Lung (tissue), 15 donors: Measurements from ENCODE around the gene SSX2B. TPM values are rescaled to one million over a fixed set of nuclear protein-coding genes. Genes with fewer than 3 reads are reported as not detected.
"Not testable (repeated sequence)": the region's sequence is repeated elsewhere in the genome, so short reads cannot be mapped to it uniquely, and the experiment has no call there.

Experiments used
- ATAC-seq: fragments of 200-7000 bp; cut with Tn5 transposase; one replicate; pipeline ENCODE4 v1.9.1; 2020; ENCODE audit warnings: moderate number of reproducible peaks; ENCODE audit not compliant: insufficient read depth, low FRiP score
- DNase-seq, 3 donors: peaks; one replicate each; pipeline ENCODE4 v3.0.0-alpha.2; 2013 to 2017
- H3K27ac ChIP-seq, 2 donors: one replicate each; pipeline ENCODE4 v1.5.1; 2013; ENCODE audit warnings: mild to moderate bottlenecking in 2 of 2, moderate library complexity in 2 of 2, control low read depth in 1 of 2, inconsistent platforms in 1 of 2, low read depth in 1 of 2, low read length in 1 of 2
- H3K27me3 ChIP-seq, 3 donors: one replicate each; pipeline ENCODE4 v1.5.1; 2013; ENCODE audit warnings: low read length in 2 of 3; ENCODE audit not compliant: control insufficient read depth in 3 of 3, insufficient read depth in 3 of 3
- H3K36me3 ChIP-seq, 4 donors: one replicate each; pipeline ENCODE4 v1.5.1; 2013; ENCODE audit warnings: low read length in 4 of 4, mild to moderate bottlenecking in 1 of 4, moderate library complexity in 1 of 4; ENCODE audit not compliant: control insufficient read depth in 4 of 4, insufficient read depth in 4 of 4
- H3K4me1 ChIP-seq, 5 donors: one replicate each; pipeline ENCODE4 v1.5.1; 2013; ENCODE audit warnings: low read length in 5 of 5, mild to moderate bottlenecking in 2 of 5, moderate library complexity in 1 of 5; ENCODE audit not compliant: control insufficient read depth in 5 of 5, insufficient read depth in 5 of 5
- H3K4me3 ChIP-seq: one replicate; pipeline ENCODE4 v1.5.1; 2013; ENCODE audit warnings: mild to moderate bottlenecking, control low read depth, moderate library complexity
- H3K9ac ChIP-seq, 2 donors: one replicate each; pipeline ENCODE4 v1.5.1; 2013; ENCODE audit warnings: low read length in 2 of 2, control low read depth in 1 of 2; ENCODE audit not compliant: insufficient read depth in 1 of 2
- H3K9me3 ChIP-seq, 4 donors: one replicate each; pipeline ENCODE4 v1.5.1; 2013; ENCODE audit warnings: low read length in 3 of 4, mild to moderate bottlenecking in 1 of 4, moderate library complexity in 1 of 4; ENCODE audit not compliant: control insufficient read depth in 4 of 4, insufficient read depth in 3 of 4
- WGBS, 2 donors: extraction: QIAGEN DNeasy Blood & Tissue Kit; methylation state at CpG; one replicate each; pipeline ENCODE4 v1.1.7; 2013; 5-methylcytosine and 5-hydroxymethylcytosine counted together
- long read RNA-seq, 5 donors: transcript quantifications; one replicate each; lab custom pipeline, GENCODE V29; 2026
- polyA plus RNA-seq, 2 donors: library from polyadenylated mRNA; stranded (reverse); fragments of 200-250 nt; gene quantifications; one replicate each; pipeline ENCODE4 v1.2.1, GENCODE V29; 2013
- small RNA-seq: library from RNA; depleted of rRNA; stranded (forward); fragments of <200 nt; gene quantifications from one replicate; pipeline ENCODE3, GENCODE V24; 2014; ENCODE audit warnings: low replicate concordance
- total RNA-seq, 2 donors: library from RNA; depleted of rRNA in 1 of 2; stranded (reverse); fragments of >200 nt in 1 of 2; gene quantifications; one replicate each; pipeline ENCODE4 v1.2.1, GENCODE V29; 2014 to 2021
- donor health status: Bipolar disorder and iron deficiency.
- donor health status: healthy.
- donor health status: DM: yes; HTN: yes; CAD: no.

The SSX2B gene
- total RNA-seq = not detected
- not detected for polyA plus RNA-seq
- long read RNA-seq, donor 1 = 0 reads
- long read RNA-seq, donor 2 = 0 reads
- long read RNA-seq, donor 3 = 0 reads
- long read RNA-seq, donor 4 = 0 reads
- long read RNA-seq, donor 5 = 0 reads

DNA sequence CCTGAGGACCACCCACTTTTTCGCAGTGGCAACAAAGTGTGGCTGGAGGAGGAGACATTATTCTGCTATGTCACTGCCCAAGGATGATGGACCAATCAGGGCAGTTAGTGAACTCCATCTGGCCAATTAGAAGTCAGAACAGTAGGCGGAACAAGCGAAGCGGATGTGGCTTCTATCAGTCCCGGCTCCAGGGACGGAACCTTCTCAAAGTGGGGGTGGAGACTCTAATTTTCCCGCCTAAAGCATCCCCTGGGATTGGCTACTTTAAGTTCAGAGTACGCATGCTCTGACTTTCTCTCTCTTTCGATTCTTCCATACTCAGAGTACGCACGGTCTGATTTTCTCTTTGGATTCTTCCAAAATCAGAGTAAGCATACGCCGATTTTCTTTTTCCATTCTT, at the start of gene SSX2B:
Gene SSX2B, plus strand, starts transcription at position 301 of the 400 bp plus-strand sequence. CDS start 1,429 bp downstream, outside the sequence.
- not testable (repeated sequence) for DNase-seq
- WGBS, 2 donors = no CpG with 5 or more reads among the region's 13 CpGs

GRCh38 chrX:52707078-52707477, 44.0 kb upstream of the SSX2B start, which contains the start of gene SSX2:
Gene SSX2, minus strand, starts transcription at chrX:52707178. Its CDS starts 1,429 bp downstream, at chrX:52705749.
- not testable (repeated sequence) for H3K36me3 ChIP-seq, H3K27ac ChIP-seq, H3K27me3 ChIP-seq, H3K9me3 ChIP-seq, H3K4me1 ChIP-seq, DNase-seq, H3K9ac ChIP-seq, H3K4me3 ChIP-seq, ATAC-seq
- WGBS, 2 donors = no CpG with 5 or more reads among the region's 13 CpGs

More for the DNA sequence above, at the start of gene SSX2B:
- not testable (repeated sequence) for H3K4me3 ChIP-seq, H3K9ac ChIP-seq, ATAC-seq, H3K27me3 ChIP-seq, H3K27ac ChIP-seq, H3K9me3 ChIP-seq, H3K36me3 ChIP-seq, H3K4me1 ChIP-seq

- H3K4me3 ChIP-seq, H3K4me1 ChIP-seq, ATAC-seq, H3K27me3 ChIP-seq, H3K36me3 ChIP-seq, DNase-seq, H3K9me3 ChIP-seq, H3K27ac ChIP-seq, H3K9ac ChIP-seq: not testable (repeated sequence)
- WGBS, 2 donors = 82% methylated on average over 2 of the region's 5 CpGs; no CpG with 5 or more reads in 1 of the 2 donors
These were observed 14.9 kb downstream of the SSX2B start for GRCh38 chrX:52765983-52766382.

- H3K27ac ChIP-seq, H3K9me3 ChIP-seq, ATAC-seq, H3K4me1 ChIP-seq, H3K36me3 ChIP-seq, H3K4me3 ChIP-seq, H3K27me3 ChIP-seq, DNase-seq, H3K9ac ChIP-seq: not testable (repeated sequence)
- WGBS, 2 donors = 81 to 98% methylated on average over 7 to 9 of the region's 11 CpGs
These were observed 22.5 kb downstream of the SSX2B start for GRCh38 chrX:52773504-52773903.

DNA sequence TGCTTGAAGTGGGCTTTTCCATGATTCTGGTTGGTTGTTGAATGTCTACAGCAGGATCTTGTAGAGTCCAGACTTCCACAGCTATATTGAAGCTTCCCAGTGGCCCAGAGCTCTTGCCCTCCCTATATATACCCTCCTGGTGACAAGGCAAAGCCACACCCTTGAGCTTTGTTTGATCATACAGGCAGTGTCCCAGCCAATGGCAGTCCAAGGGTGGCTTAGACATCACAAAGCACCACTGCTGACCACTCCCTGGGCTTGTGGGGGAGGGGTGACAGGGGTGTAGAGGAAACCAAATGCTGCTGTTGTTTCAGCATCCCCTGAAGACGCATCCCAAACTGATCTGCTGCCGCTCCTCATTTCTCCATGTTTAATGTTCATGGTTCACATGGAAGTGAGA, 46.3 kb downstream of the SSX2B start, which contains the start of gene SPANXN5:
Gene SPANXN5, minus strand, starts transcription at position 101 of the 400 bp plus-strand sequence. Its CDS starts 79 bp downstream, at position 22.
- not testable (repeated sequence) for H3K27ac ChIP-seq, H3K4me1 ChIP-seq, DNase-seq, H3K9me3 ChIP-seq, H3K9ac ChIP-seq, H3K4me3 ChIP-seq, ATAC-seq, H3K36me3 ChIP-seq
- WGBS, 2 donors = 81 to 100% methylated on average over 2 of the region's 2 CpGs
- H3K27me3 ChIP-seq = peaks cover 0 to 10% (median 8%) of the 10 kb centered on the region in 3 donors

GRCh38 chrX:52804876-52805275, 53.8 kb downstream of the SSX2B start:
- not testable (repeated sequence) for H3K4me3 ChIP-seq, H3K36me3 ChIP-seq, ATAC-seq, H3K9ac ChIP-seq, H3K27ac ChIP-seq, DNase-seq, H3K9me3 ChIP-seq, H3K4me1 ChIP-seq
- 74 to 79% methylated on average over 2 of the region's 2 CpGs for WGBS, 2 donors
- H3K27me3 ChIP-seq = peaks cover 0 to 11% (median 3%) of the 10 kb centered on the region in 3 donors

Small RNA genes within 50 kb of the gene (small RNA-seq; reads per million reads assigned to genes)
- gene AC244505.3 (not detected), gene AC244505.5 (not detected), gene AC244505.6 (not detected), gene AC244505.7 (not detected)

Other genes starting within 250 kb of the SSX2B start
- gene XAGE1B, start 234.2 kb upstream of the SSX2B start, total RNA-seq = 1 to 10 TPM in 1 of 2 donors, under 1 TPM in 1; 0.58 to 1.5 TPM
- 1 to 10 TPM; 4.3 to 9.0 TPM for gene XAGE1B, start 234.2 kb upstream of the SSX2B start, polyA plus RNA-seq
- not detected for gene SSX7, start 96.4 kb upstream of the SSX2B start, total RNA-seq
- not detected for gene SSX7, start 96.4 kb upstream of the SSX2B start, polyA plus RNA-seq
- gene SSX2, start 44.1 kb upstream of the SSX2B start, total RNA-seq = not detected
- not detected for gene SSX2, start 44.1 kb upstream of the SSX2B start, polyA plus RNA-seq
- gene SPANXN5, start 46.2 kb downstream of the SSX2B start, total RNA-seq = not detected
- not detected for gene SPANXN5, start 46.2 kb downstream of the SSX2B start, polyA plus RNA-seq
- not detected for gene XAGE5, start 60.0 kb downstream of the SSX2B start, total RNA-seq
- not detected for gene XAGE5, start 60.0 kb downstream of the SSX2B start, polyA plus RNA-seq
- gene XAGE3, start 116.8 kb downstream of the SSX2B start, total RNA-seq = not detected
- gene XAGE3, start 116.8 kb downstream of the SSX2B start, polyA plus RNA-seq = under 1 TPM in 1 of 2 donors, not detected in 1; 0.14 TPM
- 10 to 100 TPM; 19.8 to 21.2 TPM for gene FAM156B, start 146.1 kb downstream of the SSX2B start, total RNA-seq
- 10 to 100 TPM; 17.3 to 34.2 TPM for gene FAM156B, start 146.1 kb downstream of the SSX2B start, polyA plus RNA-seq
- gene FAM156A, start 207.3 kb downstream of the SSX2B start, total RNA-seq = 10 to 100 TPM; 18.9 to 21.4 TPM
- 10 to 100 TPM; 14.0 to 16.1 TPM for gene FAM156A, start 207.3 kb downstream of the SSX2B start, polyA plus RNA-seq